HFFc6 (cell line): ENCODE results near the gene RFXANK. TPM values are rescaled to one million over a fixed set of nuclear protein-coding genes. Genes with fewer than 3 reads are reported as not detected.

Experiments used
- DNase-seq: peaks from one replicate; pipeline ENCODE4 v3.0.0-alpha.2; 2018
- H3K27ac Mint-ChIP-seq: 2 replicates; pipeline ENCODE4 v1.8.0; 2020; ENCODE audit warnings: mild to moderate bottlenecking, mixed read lengths
- H3K27me3 Mint-ChIP-seq: 2 replicates; pipeline ENCODE4 v1.8.0; 2021; ENCODE audit warnings: mild to moderate bottlenecking, moderate library complexity, mixed read lengths; ENCODE audit not compliant: insufficient read depth
- H3K36me3 Mint-ChIP-seq: 2 replicates; pipeline ENCODE4 v1.8.0; 2021; ENCODE audit warnings: low read depth, mixed read lengths
- H3K4me1 Mint-ChIP-seq: 2 replicates; pipeline ENCODE4 v1.8.0; 2020; ENCODE audit warnings: low read depth, mixed read lengths
- H3K4me3 Mint-ChIP-seq: 2 replicates; pipeline ENCODE4 v1.8.0; 2020; ENCODE audit warnings: mild to moderate bottlenecking, moderate library complexity, mixed read lengths
- H3K9me3 Mint-ChIP-seq: 2 replicates; pipeline ENCODE4 v1.8.0; 2020; ENCODE audit warnings: mild to moderate bottlenecking, mixed read lengths
- CTCF ChIP-seq: fragments of 200-600 bp; sonication (generic); IDR thresholded peaks from 2 replicates; pipeline ENCODE4 v1.5.0; 2021; ENCODE audit warnings: antibody characterized with exemption, mild to moderate bottlenecking
- total RNA-seq, 6 experiments: library from RNA; stranded (reverse); fragmentation: NEBNext Ultra II Directional; extraction: Animal tissue kit (Norgen Biotek cat#: 25700); gene quantifications; 2 replicates in 1 of 6; 3 replicates in 5 of 6; pipeline ENCODE4 v1.2.3, GENCODE V29; 2021

Gene RFXANK
- total RNA-seq, 6 experiments from 2014 or later: 63.7 to 84.6 (median 75.7) TPM

- Mint-ChIP-seq H3K9me3 (no peaks in the 10 kb centered on the region), H3K27ac (no peak overlapping the region)
Observed at GRCh38 chr19:19205416-19206410, 13.7 kb downstream of the RFXANK start.

GRCh38 chr19:19206938-19207337 is 14.9 kb downstream of the RFXANK start:
- no peak for TF ChIP-seq CTCF
- DNase-seq: no peak
- Mint-ChIP-seq H3K27ac (no peak overlapping the region), H3K36me3 (peaks cover 10% of the 10 kb centered on the region), H3K9me3 (no peaks in the 10 kb centered on the region), H3K4me3 (no peak overlapping the region), H3K4me1 (peaks cover 11% of the 10 kb centered on the region), H3K27me3 (peaks cover 14% of the 10 kb centered on the region)

More at GRCh38 chr19:19205416-19206410, 13.7 kb downstream of the RFXANK start:
- no peak for DNase-seq
- Mint-ChIP-seq H3K36me3 (peaks cover 11% of the 10 kb centered on the region), H3K4me1 (peaks cover 11% of the 10 kb centered on the region), H3K27me3 (peaks cover 9% of the 10 kb centered on the region), H3K4me3 (no peak overlapping the region)
- TF ChIP-seq CTCF: no peak

GRCh38 chr19:19207637-19208572 is 15.8 kb downstream of the RFXANK start:
- no peak for TF ChIP-seq CTCF
- DNase-seq: no peak
- no peak overlapping the region for H3K4me3 Mint-ChIP-seq
- H3K4me1 Mint-ChIP-seq: peaks cover under 1% of the 10 kb centered on the region
- no peaks in the 10 kb centered on the region for H3K9me3 Mint-ChIP-seq
- H3K27ac Mint-ChIP-seq: no peak overlapping the region
- H3K36me3 Mint-ChIP-seq: peaks cover under 1% of the 10 kb centered on the region; the same call in 1 of the 2 replicates
- H3K27me3 Mint-ChIP-seq: peaks cover 14% of the 10 kb centered on the region

GRCh38 chr19:19209372-19209771 is 17.3 kb downstream of the RFXANK start:
- no peak for DNase-seq
- Mint-ChIP-seq H3K27ac (no peak overlapping the region), H3K9me3 (no peaks in the 10 kb centered on the region), H3K36me3 (no peaks in the 10 kb centered on the region), H3K4me1 (no peaks in the 10 kb centered on the region), H3K4me3 (no peak overlapping the region), H3K27me3 (peaks cover 19% of the 10 kb centered on the region)
- TF ChIP-seq CTCF: no peak
